ENCODE measurements around the gene STARD9.

DNA sequence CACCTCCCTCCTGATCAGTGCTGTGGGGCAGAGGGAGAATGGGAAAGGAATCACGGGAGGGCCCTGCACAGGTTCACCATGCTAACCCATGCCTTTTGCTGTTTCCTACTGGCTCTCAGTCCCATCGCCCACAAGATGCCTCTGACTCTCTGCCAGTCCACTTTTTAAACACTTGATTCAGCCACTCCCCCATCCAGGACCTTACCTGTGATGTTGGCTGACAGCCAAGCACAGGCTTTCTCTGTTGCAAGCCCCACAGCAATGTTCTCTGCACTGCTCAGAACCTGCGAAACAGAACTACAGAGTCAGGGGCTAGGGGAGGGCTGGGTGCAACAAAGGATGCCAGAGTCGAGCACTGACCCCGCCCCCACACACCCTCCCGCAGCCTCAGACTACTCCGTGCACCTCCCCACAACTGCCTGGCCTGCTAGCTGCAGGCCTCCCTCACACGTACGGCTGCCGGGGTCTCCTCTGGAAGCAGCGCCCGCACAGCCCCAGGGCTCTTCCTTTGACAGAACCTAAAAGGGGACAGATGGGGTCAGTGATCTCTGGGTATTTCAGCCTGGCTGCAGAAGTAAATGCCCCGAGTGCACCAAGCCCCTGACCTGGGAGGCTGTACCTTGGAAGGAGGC, 152.5 kb downstream of the STARD9 start:
- TF ChIP-seq EZH2 (IDR thresholded peaks at IDR 0.05; ENCODE audit: insufficient read depth, low read length), result no peak
- TF ChIP-seq, protein P1, sequence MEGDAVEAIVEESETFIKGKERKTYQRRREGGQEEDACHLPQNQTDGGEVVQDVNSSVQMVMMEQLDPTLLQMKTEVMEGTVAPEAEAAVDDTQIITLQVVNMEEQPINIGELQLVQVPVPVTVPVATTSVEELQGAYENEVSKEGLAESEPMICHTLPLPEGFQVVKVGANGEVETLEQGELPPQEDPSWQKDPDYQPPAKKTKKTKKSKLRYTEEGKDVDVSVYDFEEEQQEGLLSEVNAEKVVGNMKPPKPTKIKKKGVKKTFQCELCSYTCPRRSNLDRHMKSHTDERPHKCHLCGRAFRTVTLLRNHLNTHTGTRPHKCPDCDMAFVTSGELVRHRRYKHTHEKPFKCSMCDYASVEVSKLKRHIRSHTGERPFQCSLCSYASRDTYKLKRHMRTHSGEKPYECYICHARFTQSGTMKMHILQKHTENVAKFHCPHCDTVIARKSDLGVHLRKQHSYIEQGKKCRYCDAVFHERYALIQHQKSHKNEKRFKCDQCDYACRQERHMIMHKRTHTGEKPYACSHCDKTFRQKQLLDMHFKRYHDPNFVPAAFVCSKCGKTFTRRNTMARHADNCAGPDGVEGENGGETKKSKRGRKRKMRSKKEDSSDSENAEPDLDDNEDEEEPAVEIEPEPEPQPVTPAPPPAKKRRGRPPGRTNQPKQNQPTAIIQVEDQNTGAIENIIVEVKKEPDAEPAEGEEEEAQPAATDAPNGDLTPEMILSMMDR (IDR thresholded peaks at IDR 0.05; ENCODE audit: insufficient read depth, low read depth, low read length), result no peak
